PFSK-1 (cell line): ENCODE results near the gene RNF152.

ENCODE experiments used
- FOXP2 ChIP-seq: optimal IDR thresholded peaks from 2 replicates; pipeline ENCODE3; 2011; ENCODE audit warnings: borderline replicate concordance, control low read depth, inconsistent platforms; ENCODE audit not compliant: insufficient read depth; ENCODE audit errors: extremely low read length, extremely low read depth
- POLR2AphosphoS5 ChIP-seq: IDR thresholded peaks from 2 replicates; pipeline ENCODE4 v1.6.1; 2012; ENCODE audit warnings: low read depth, mild to moderate bottlenecking, control low read depth, low read length, moderate library complexity
- SIN3A ChIP-seq: IDR thresholded peaks from 2 replicates; pipeline ENCODE4 v1.6.1; 2012; ENCODE audit warnings: mild to moderate bottlenecking, low read length, moderate library complexity, borderline replicate concordance; ENCODE audit not compliant: insufficient read depth
- TAF1 ChIP-seq: IDR thresholded peaks from 2 replicates; pipeline ENCODE4 v1.6.1; 2012; ENCODE audit warnings: low read length, control low read depth, borderline replicate concordance; ENCODE audit not compliant: insufficient read depth
- TF ChIP-seq, protein P1 (sequence below), 2 experiments: IDR thresholded peaks; 2 replicates each; pipeline versions ENCODE4 v1.6.1 to v1.8.0; 2011 to 2012; ENCODE audit warnings: low read depth in 2 of 2, low read length in 2 of 2, control low read depth in 1 of 2, inconsistent platforms in 1 of 2, mild to moderate bottlenecking in 1 of 2, moderate library complexity in 1 of 2; ENCODE audit not compliant: insufficient read depth in 1 of 2

The RNF152 gene

DNA sequence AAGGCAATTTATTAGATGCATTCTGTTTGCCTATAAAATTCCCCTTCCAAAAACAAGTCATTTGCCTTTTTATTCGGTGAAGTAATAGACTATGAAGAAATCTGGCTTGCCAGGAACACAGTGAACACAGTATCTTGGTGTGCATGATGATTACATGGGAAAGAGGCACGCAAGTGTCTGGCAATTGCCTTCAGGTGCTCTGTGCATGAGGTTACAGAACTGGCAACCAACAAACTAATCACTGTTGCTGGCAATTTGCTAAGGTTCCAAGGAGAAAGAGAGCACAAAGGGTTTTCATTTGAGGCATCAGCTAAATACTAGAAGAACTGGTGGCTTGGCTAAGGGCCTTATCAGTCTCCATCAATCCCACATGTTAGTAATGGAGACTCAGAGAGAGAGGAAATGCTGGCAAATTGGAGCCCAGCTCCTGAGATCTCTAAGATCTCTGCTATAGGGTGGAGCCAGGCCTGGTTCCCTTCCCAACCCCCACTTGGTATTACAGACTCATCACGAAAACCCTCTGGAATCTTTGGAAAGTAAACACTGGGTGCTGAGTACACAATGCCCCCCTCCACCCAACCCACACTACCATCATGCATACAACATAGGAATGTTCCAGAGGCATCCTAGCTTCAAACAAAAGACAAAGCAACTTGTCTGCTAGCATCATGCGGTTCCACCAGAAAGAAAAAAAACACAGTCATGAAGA is 10.4 kb downstream of the RNF152 start:
- no peak for TF ChIP-seq TAF1
- TF ChIP-seq FOXP2, result no peak
- TF ChIP-seq, protein P1, sequence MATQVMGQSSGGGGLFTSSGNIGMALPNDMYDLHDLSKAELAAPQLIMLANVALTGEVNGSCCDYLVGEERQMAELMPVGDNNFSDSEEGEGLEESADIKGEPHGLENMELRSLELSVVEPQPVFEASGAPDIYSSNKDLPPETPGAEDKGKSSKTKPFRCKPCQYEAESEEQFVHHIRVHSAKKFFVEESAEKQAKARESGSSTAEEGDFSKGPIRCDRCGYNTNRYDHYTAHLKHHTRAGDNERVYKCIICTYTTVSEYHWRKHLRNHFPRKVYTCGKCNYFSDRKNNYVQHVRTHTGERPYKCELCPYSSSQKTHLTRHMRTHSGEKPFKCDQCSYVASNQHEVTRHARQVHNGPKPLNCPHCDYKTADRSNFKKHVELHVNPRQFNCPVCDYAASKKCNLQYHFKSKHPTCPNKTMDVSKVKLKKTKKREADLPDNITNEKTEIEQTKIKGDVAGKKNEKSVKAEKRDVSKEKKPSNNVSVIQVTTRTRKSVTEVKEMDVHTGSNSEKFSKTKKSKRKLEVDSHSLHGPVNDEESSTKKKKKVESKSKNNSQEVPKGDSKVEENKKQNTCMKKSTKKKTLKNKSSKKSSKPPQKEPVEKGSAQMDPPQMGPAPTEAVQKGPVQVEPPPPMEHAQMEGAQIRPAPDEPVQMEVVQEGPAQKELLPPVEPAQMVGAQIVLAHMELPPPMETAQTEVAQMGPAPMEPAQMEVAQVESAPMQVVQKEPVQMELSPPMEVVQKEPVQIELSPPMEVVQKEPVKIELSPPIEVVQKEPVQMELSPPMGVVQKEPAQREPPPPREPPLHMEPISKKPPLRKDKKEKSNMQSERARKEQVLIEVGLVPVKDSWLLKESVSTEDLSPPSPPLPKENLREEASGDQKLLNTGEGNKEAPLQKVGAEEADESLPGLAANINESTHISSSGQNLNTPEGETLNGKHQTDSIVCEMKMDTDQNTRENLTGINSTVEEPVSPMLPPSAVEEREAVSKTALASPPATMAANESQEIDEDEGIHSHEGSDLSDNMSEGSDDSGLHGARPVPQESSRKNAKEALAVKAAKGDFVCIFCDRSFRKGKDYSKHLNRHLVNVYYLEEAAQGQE (IDR thresholded peaks at IDR 0.05; ENCODE audit: insufficient read depth in 1 of 2, low read depth in 2 of 2, low read length in 2 of 2), result no peak
- no peak for TF ChIP-seq SIN3A
- no peak for TF ChIP-seq POLR2AphosphoS5

DNA sequence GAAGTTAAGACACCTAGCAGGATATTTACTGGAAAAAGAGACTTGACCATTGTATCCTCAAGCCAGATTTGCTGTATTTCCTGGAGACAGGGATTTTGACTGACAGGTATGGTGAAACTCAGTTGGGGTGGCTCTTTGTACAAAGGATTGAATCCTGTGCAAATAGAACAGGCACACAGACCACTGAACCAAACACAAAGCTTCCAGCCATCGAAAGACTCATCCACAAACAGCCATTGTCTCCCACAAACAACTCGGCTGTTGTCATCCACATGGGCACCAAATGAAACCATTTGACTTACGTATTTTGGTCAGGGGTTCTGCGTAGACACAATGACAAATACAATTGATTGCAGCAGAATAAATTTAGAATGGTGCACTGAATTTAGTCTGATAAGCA is 15.9 kb downstream of the RNF152 start:
- no peak for TF ChIP-seq POLR2AphosphoS5
- no peak for TF ChIP-seq FOXP2
- TF ChIP-seq, protein P1 (IDR thresholded peaks at IDR 0.05; ENCODE audit: insufficient read depth in 1 of 2, low read depth in 2 of 2, low read length in 2 of 2), result no peak

DNA sequence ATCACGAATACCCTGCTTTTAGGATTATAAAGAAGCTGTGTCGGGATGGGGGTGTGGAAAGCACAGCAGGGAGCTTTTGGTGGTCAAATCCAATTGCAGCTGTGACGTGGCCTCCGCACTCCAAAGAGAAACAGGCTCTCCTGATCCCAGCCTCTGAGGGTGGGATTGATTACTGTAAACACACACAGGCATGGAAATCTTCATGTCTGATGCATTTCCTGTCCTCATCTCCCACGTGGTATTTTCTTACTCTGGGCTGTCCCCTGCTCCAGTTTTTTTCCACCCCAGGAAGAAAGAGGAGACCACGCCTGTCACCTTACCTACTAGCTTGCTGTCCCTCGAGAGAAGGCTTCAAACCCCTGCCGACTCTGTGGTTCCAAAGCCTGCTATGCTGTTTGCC is 22.7 kb downstream of the RNF152 start:
- TF ChIP-seq, protein P1 (IDR thresholded peaks at IDR 0.05; ENCODE audit: insufficient read depth in 1 of 2, low read depth in 2 of 2, low read length in 2 of 2), result no peak
- TF ChIP-seq FOXP2, result peak; percentile 73
- no peak for TF ChIP-seq TAF1
- TF ChIP-seq POLR2AphosphoS5, result no peak
- no peak for TF ChIP-seq SIN3A

DNA sequence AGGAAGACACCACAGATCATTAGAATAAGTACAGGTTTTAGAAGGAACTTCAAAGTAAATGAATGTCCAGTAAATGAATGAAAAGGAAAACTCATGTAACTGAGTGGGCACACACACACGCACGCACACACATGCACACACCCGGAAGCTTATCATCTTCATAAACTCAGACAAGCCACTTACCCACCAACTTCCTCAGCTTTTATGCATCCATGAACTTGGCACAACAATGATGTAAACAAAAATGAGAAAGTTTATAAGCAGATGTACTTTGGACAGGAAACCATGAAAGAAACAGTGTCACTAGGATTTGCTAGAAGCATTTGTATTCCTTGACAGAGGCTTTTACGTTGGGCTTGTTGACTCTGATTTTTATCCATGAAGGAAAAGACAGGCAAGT is 23.2 kb downstream of the RNF152 start:
- no peak for TF ChIP-seq SIN3A
- no peak for TF ChIP-seq FOXP2
- TF ChIP-seq, protein P1 (IDR thresholded peaks at IDR 0.05; ENCODE audit: insufficient read depth in 1 of 2, low read depth in 2 of 2, low read length in 2 of 2), result no peak
- TF ChIP-seq TAF1, result no peak
- no peak for TF ChIP-seq POLR2AphosphoS5
